Spleen (tissue), 11 donors: ENCODE data around the gene HPSE2. TPM values are rescaled to one million over a fixed set of nuclear protein-coding genes. Genes with fewer than 3 reads are reported as not detected.

Experiments used
- DNase-seq: peaks from one replicate; pipeline ENCODE4 v3.0.0-alpha.2; 2020
- H3K27ac ChIP-seq, 8 donors: fragments of 200-600 bp; sonication (generic) in 7 of 8; 1 replicate in 4 of 8; 2 replicates in 4 of 8; pipeline versions ENCODE4 v1.5.0 to v1.8.0; 2016 to 2021; ENCODE audit warnings: inconsistent platforms in 4 of 8, mild to moderate bottlenecking in 4 of 8, moderate library complexity in 1 of 8
- H3K27me3 ChIP-seq, 7 donors: fragments of 200-600 bp; sonication (generic) in 6 of 7; replicated peaks in 1 of 7; 1 replicate in 4 of 7; 2 replicates in 3 of 7; pipeline versions ENCODE4 v1.5.0 to v1.8.0; 2016 to 2021; ENCODE audit warnings: inconsistent platforms in 3 of 7, mild to moderate bottlenecking in 1 of 7
- H3K36me3 ChIP-seq, 6 donors: fragments of 200-600 bp; sonication (generic) in 5 of 6; 1 replicate in 4 of 6; 2 replicates in 2 of 6; pipeline versions ENCODE4 v1.5.0 to v1.8.0; 2016 to 2021; ENCODE audit warnings: inconsistent platforms in 2 of 6
- H3K4me1 ChIP-seq, 6 donors: fragments of 200-600 bp; sonication (generic) in 5 of 6; 1 replicate in 3 of 6; 2 replicates in 3 of 6; pipeline versions ENCODE4 v1.5.0 to v1.8.0; 2016 to 2021; ENCODE audit warnings: inconsistent platforms in 3 of 6
- H3K4me3 ChIP-seq, 8 donors: fragments of 200-600 bp; sonication (generic) in 7 of 8; 1 replicate in 4 of 8; 2 replicates in 4 of 8; pipeline versions ENCODE4 v1.5.0 to v1.8.0; 2016 to 2021; ENCODE audit warnings: inconsistent platforms in 4 of 8, mild to moderate bottlenecking in 4 of 8, moderate library complexity in 2 of 8
- H3K9me3 ChIP-seq, 8 donors: fragments of 200-600 bp; sonication (generic) in 7 of 8; 1 replicate in 4 of 8; 2 replicates in 4 of 8; pipeline versions ENCODE4 v1.5.0 to v1.8.0; 2016 to 2021; ENCODE audit warnings: inconsistent platforms in 4 of 8
- POLR2A ChIP-seq, 3 donors: fragments of 450-650 bp; IDR thresholded peaks; one replicate each; pipeline ENCODE4 v1.5.1; 2017; ENCODE audit warnings: antibody characterized with exemption in 3 of 3, mild to moderate bottlenecking in 1 of 3
- POLR2AphosphoS5 ChIP-seq, 3 donors: sonication (generic); formaldehyde crosslinking; IDR thresholded peaks; one replicate each; pipeline ENCODE4 v1.5.1; 2017; ENCODE audit warnings: antibody characterized with exemption in 3 of 3
- WGBS, 5 donors: extraction: QIAGEN DNeasy Blood & Tissue Kit in 3 of 5; methylation state at CpG; one replicate each; pipeline versions ENCODE4 v1.1.5 to v1.1.7; 2013 to 2018; 5-methylcytosine and 5-hydroxymethylcytosine counted together
- intact Hi-C: fragments of 100-400 bp; cut with DNase I; formaldehyde crosslinking; loops from one replicate; pipeline ENCODE4 v1.15.0; 2023; ENCODE audit warnings: low total_unique reads
- polyA plus RNA-seq, 3 donors: library from polyadenylated mRNA; stranded (reverse); fragments of 200-250 nt; gene quantifications; one replicate each; pipeline ENCODE4 v1.2.1, GENCODE V29; 2013
- total RNA-seq, 7 donors: library from RNA; depleted of rRNA in 3 of 7; stranded (reverse); fragments of >200 nt in 3 of 7; fragmentation: NEBNext Ultra II Directional in 4 of 7; extraction: Animal tissue kit (Norgen Biotek cat#: 25700) in 4 of 7; gene quantifications; one replicate each; pipeline versions ENCODE4 v1.1.0 to v1.2.1, GENCODE V29; 2016 to 2021
- TF ChIP-seq, protein P1 (sequence below), 11 experiments: fragments of 200-600 bp in 7 of 11; fragments of 450-650 bp in 4 of 11; sonication (generic) in 4 of 11; IDR thresholded peaks in 8 of 11; conservative IDR thresholded peaks in 3 of 11; 1 replicate in 7 of 11; 2 replicates in 4 of 11; pipeline versions ENCODE4 v1.4.0 to v1.8.0; 2016 to 2021; ENCODE audit warnings: antibody characterized with exemption in 11 of 11, inconsistent platforms in 4 of 11, mild to moderate bottlenecking in 1 of 11
- donor health status: healthy with polysubstance abuse.
- donor health status: DM: no; HTN: no; CAD: no; lungs with moderate emphysema.
- donor health status: DM: no; HTN: no; CAD: no.
- donor health status: Bipolar disorder and iron deficiency.
- donor health status: healthy.
- donor health status: DM: no; HTN: no; CAD: no.
- donor health status: DM: yes; HTN: yes; CAD: no.

The HPSE2 gene
- total and polyA plus RNA-seq, 10 donors, result 0.02 to 0.64 (median 0.03) TPM; not detected in 5

DNA sequence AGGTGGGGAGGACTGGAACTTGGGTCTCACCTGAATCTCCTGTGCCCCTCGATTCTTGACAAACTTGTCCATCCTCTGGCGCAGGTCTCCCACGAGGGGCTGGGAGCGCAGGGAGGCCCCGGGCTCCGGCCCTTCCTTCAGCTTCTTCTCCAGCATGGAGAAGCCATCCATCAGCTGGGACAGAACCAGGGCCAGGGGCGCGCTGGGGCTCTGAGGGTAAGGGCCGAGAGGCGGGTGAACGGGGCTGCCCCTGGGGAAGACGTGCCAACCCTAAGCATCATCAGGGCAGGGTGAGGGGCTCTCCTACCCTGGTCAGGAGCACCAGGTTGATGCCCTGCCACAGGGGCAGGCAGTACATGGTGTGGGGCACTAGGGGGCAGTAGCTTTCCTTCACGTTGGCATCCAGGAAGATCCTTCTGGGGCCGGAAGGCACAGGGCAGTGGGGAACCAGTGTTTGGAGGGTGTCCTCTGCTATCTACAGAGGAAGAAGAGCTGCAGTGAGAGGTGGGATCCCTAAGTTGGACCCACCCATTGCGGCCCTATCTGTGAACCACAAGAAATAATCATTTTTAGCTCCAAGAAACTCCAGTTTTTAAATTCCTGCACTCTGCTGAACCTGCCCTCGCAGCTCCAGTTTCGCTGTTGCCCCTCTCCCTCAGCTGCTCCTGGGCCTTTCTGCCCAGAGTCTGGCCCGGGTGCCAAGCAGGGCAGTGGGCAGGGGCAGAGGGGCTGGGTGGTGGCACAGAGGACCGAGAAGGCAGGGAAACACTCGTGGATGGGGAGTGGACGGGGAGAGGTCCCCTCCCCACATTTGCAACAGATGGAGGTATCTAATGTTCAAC lies 809.9 kb downstream of the HPSE2 start:
- Histone ChIP-seq H3K9me3 (no peaks in the 10 kb centered on the region), H3K4me1 (no peaks in the 10 kb centered on the region), H3K27me3 (no peaks in the 10 kb centered on the region), H3K36me3 (peaks cover 8 to 100% (median 88%) of the 10 kb centered on the region in 6 donors), H3K27ac (no peak overlapping the region), H3K4me3 (no peak overlapping the region)
- intact Hi-C loops, result no loop called here
- DNase-seq, result no peak
- TF ChIP-seq, protein P1, sequence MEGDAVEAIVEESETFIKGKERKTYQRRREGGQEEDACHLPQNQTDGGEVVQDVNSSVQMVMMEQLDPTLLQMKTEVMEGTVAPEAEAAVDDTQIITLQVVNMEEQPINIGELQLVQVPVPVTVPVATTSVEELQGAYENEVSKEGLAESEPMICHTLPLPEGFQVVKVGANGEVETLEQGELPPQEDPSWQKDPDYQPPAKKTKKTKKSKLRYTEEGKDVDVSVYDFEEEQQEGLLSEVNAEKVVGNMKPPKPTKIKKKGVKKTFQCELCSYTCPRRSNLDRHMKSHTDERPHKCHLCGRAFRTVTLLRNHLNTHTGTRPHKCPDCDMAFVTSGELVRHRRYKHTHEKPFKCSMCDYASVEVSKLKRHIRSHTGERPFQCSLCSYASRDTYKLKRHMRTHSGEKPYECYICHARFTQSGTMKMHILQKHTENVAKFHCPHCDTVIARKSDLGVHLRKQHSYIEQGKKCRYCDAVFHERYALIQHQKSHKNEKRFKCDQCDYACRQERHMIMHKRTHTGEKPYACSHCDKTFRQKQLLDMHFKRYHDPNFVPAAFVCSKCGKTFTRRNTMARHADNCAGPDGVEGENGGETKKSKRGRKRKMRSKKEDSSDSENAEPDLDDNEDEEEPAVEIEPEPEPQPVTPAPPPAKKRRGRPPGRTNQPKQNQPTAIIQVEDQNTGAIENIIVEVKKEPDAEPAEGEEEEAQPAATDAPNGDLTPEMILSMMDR (IDR thresholded peaks at IDR 0.05 in 8 of 11, conservative IDR thresholded peaks at IDR 0.05 in 3 of 11), result peak; percentile 33 to 83 (median 65)
- TF ChIP-seq POLR2AphosphoS5 (IDR thresholded peaks at IDR 0.05) (peak in 1 of 3 donors; percentile 41), POLR2A (IDR thresholded peaks at IDR 0.05) (no peak)
- 85 to 92% (median 89%) methylated on average over 16 to 21 of the region's 21 CpGs for WGBS, 5 donors

GRCh38 chr10:98424295-98425254 lies 811.1 kb downstream of the HPSE2 start:
- Histone ChIP-seq H3K36me3 (peaks cover 5 to 100% (median 85%) of the 10 kb centered on the region in 6 donors), H3K4me1 (no peaks in the 10 kb centered on the region), H3K27me3 (no peaks in the 10 kb centered on the region), H3K9me3 (no peaks in the 10 kb centered on the region), H3K27ac (no peak overlapping the region), H3K4me3 (no peak overlapping the region)
- 90 to 97% (median 95%) methylated on average over 21 to 23 of the region's 23 CpGs for WGBS, 5 donors
- no peak for DNase-seq
- TF ChIP-seq POLR2A (IDR thresholded peaks at IDR 0.05), result no peak
- TF ChIP-seq, protein P1 (IDR thresholded peaks at IDR 0.05 in 8 of 11, conservative IDR thresholded peaks at IDR 0.05 in 3 of 11), result no peak
- peak in 1 of 3 donors; percentile 36 for TF ChIP-seq POLR2AphosphoS5 (IDR thresholded peaks at IDR 0.05)
- intact Hi-C loops, result no loop called here

- Histone ChIP-seq H3K27me3 (no peaks in the 10 kb centered on the region), H3K36me3 (peaks cover 0 to 100% (median 85%) of the 10 kb centered on the region in 6 donors), H3K4me1 (no peaks in the 10 kb centered on the region), H3K4me3 (no peak overlapping the region), H3K27ac (no peak overlapping the region), H3K9me3 (no peaks in the 10 kb centered on the region)
- peak in 1 of 3 donors; percentile 63 for TF ChIP-seq POLR2AphosphoS5 (IDR thresholded peaks at IDR 0.05)
- TF ChIP-seq, protein P1 (IDR thresholded peaks at IDR 0.05 in 8 of 11, conservative IDR thresholded peaks at IDR 0.05 in 3 of 11), result no peak
- no peak for TF ChIP-seq POLR2A (IDR thresholded peaks at IDR 0.05)
- intact Hi-C loops, result no loop called here
- 86 to 93% (median 91%) methylated on average over 6 to 9 of the region's 9 CpGs for WGBS, 5 donors
- no peak for DNase-seq
These were observed 811.9 kb downstream of the HPSE2 start for GRCh38 chr10:98423691-98424120.
